Stimulated activated naive CD4-positive, alpha-beta T cell treated with Interleukin-2 at 50 U/mL for 16 hours (primary cell): ENCODE data around the gene DVL2.
"Not testable (repeated sequence)": the region's sequence is repeated elsewhere in the genome, so short reads cannot be mapped to it uniquely, and the experiment has no call there.

ENCODE experiments used
- DNase-seq: peaks from one replicate; lab custom pipeline; 2025; lab: John Stamatoyannopoulos, UW

The DVL2 gene

DNA sequence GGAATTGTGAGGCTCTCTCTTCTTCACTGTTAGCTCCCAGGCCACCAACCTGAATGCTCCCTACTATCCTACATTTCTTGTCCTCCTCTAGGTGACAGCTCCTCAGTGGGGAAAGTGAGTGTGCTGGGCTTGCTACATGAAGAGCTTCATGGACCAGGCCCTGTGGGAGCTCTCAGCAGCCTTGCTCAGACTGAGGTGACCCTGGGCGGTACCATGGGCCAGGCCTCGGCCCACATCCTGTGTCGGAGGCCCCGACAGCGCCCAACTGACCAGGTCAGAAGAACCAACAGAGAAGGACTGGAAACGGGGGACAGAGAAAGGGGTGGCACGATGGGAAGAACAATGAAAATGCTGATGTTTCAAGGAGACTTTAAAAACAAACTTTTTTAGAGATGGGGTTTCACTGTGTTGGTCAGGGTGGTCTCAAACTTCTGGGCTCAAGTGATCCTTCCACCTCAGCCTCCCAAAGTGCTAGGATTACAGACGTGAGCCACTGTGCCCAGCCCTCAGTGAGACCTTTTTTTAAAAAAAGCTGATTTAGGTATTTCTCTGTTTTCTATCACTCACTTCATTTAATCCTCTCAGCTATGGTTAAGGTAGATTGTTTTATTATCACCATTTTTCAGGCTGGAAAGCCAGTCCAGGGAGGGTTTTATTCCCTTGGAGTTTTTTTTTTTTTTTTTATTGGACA is 22.6 kb upstream of the DVL2 start:
- DNase-seq: no peak

DNA sequence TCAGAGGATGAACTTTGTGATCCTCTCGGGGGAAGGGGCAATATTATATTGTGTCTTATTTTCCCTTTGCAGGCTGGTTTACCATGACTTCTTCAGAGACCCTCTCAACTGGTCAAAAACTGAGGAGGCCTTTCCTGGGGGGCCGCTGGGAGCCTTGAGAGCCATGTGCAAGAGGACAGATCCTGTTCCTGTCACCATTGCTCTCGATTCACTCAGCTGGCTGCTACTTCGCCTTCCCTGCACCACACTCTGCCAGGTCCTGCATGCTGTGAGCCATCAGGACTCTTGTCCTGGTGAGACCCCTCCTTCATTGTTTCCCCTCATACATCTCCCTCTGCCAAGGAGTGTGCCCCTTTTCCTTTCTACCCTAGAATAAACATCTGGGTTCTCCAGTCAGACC is 20.2 kb upstream of the DVL2 start:
- DNase-seq: no peak

DNA sequence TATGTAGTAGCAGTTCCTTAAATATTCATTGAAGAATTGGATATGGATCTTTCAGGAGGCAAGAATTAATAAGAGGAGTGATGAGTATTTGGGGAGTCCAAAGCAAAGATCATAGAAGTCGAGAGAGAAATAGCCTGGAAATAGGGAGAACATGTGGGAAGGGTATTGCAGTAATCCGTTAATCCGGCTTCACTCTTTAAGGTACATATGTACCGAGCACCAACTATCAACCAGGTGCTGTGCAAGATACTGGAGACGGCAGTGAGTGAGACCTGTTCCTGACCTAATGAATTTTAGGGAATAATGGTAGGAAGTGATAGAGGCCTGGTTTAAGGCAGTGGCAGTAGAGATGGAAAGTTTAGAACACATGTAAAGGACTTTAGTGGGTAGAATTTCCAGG is 18.8 kb upstream of the DVL2 start:
- DNase-seq: no peak

DNA sequence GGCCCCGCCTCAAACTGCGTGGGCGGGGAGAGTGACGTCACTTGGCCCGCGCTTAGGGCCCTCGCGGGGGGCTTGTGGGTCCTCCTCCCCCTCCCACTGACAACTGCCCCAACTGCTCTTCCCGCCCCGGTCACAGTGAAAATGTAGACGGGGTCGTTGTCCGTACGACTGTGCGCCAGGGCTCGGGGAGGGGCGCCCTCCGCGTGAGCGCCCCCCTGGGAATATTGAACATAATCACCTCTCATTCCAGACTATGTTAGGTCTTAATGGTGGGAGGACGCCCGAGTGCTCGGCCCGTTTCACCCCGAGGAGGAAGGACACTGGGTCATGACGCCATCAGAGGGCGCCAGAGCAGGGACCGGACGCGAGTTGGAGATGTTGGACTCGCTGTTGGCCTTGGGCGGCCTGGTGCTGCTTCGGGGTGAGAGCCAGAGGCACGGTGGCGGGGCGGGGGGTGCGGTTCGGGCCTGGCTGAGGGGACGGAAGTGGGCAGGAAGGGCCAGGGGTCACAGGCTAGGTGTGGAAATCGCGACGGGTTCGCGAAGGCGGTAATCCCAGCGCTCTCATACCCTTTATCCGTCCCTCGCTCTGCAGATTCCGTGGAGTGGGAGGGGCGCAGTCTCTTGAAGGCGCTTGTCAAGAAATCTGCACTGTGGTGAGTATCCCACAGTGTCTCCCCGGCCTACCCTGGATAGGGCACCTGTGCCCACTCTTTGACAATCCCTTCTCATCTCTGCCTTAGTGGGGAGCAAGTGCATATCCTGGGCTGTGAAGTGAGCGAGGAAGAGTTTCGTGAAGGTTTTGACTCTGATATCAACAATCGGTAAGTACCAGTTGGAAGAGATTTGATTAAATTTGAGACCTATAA is 18.1 kb upstream of the DVL2 start, which contains the start of gene ELP5:
TSS of gene ELP5 (plus strand) at position 40 of the 868 bp plus-strand sequence. CDS start at position 376, 336 bp downstream.
- DNase-seq: peak; percentile 86

DNA sequence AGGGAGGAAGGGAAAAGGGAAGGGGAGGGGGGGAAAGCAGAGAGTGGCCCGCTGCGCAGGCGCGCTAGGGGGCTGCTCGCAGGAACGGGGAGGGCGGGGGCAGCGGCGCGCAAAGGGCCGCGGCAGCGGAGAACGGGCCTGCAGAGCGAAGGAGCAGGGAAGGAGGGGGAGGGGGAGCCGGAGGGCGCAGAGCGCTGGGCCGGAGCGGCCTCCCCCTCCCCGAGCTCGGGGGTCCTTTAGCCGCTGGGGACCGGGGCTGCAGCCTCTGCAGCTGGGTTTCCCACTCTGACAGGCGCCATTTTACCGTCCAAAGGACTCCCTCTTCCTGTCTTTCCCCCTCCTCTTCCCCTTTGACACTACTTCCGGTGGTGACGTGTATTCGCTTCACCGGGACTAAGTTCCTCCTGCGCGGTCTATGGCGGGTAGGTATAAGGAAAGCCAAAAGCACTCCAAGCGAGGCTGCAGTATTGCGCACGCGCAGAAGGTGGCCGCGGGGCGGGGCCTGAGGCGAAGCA is 17.4 kb upstream of the DVL2 start, which contains the start of gene CTDNEP1:
TSS of gene CTDNEP1 (minus strand) at position 74 of the 515 bp plus-strand sequence. CDS start 438 bp downstream, outside the sequence.
- peak; percentile 96 for DNase-seq

DNA sequence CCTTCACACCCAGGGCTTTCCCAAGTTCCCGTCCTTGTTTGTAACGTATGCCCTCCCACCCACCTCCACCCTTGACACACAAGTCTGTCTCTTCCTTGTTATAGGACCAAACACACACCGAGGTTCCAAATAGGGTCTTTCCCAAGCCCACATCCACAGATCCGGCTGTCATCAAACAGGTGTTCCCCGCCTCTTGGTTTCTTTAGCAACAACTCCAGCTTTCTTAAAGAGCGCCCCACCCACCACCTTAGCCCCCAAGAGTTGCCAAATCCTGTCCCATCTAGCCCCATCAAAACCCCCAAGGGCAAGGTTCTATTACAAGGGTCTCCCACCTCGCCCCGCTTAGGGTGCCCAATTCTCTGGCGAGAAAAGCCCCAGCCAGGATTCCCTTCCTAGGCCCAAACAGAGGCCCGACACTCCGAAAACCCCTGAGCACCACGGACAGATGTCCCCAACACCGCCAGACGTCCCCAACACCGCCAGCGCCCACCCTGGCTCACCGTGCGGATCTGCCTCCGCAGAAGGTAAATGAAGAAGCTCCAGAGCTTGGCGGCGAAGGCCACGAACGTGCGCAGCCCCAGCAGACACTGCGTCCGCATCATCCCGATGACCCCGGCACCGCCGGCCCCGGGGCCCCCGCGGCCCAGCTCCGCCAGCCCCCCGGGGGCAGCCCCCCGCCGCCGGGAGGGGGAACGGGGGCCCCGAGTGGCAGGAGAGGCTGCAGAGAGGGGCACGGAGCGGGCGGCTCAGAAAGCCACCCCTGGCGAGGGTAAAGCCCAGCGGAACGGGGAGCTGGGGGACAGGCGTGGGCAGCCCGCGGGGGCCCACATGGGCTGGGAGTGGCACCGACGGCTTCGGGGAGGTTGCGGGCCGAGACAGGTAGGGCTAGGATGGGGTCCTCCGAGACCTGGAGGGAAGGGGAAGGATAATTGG is 16.6 kb upstream of the DVL2 start:
- DNase-seq: no peak

DNA sequence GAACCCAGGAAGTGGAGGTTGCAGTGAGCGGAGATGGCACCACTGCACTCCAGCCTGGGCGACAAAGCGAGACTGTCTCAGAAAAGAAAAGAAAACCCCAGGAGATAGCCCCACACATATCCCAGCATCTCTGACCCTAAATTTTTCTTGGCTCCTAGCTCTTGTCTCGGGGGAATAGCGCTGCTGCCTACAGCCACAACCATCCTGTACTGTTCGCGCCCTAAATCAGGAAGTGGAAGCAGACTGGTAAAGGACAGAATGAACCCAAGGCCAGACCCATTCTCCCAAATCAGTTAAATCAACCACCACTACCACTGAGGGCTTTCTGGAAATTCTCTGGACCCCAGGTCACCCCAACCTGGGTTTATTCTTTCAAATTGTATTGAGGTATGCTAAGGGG is 15.5 kb upstream of the DVL2 start:
- DNase-seq: no peak

DNA sequence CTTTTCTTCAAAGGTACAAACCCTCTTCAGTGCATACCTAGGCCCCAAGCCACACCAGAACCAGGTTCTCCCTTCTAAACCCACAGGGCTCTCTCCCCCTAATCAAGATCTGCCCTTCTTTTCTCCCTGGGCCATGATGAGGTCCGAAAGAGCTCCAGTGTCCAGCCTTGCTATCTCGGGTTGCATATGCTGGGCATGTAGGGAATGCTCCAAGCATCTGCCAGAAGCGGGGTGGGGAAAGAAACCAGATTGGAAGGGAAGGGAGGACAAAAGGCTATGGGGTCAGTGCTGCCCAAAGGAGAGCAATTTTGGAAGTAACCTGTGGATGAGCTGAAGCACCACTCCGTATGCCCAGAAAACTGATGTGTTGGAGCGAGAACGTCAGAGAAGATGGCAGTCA is 14.9 kb upstream of the DVL2 start:
- no peak for DNase-seq

DNA sequence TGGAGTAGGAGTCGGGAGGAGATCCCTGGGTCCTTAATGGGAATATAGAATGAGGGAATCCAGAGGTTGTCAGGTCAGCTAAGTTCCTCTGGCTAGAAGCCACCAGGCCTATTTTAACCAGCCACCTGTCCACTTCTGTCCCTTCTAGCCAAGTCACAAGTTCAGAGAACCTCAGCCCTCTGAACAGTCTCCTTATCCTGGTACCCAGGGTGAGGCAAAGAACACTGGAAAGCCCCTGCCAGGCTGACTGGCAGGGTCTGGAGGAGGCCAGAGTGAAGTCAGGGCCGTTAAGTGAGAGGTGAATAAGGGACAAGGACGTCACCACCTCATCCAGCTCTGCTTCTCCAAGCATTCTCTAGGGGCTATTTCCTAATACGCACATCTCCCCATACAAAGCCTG is 14.5 kb upstream of the DVL2 start:
- DNase-seq: no peak

DNA sequence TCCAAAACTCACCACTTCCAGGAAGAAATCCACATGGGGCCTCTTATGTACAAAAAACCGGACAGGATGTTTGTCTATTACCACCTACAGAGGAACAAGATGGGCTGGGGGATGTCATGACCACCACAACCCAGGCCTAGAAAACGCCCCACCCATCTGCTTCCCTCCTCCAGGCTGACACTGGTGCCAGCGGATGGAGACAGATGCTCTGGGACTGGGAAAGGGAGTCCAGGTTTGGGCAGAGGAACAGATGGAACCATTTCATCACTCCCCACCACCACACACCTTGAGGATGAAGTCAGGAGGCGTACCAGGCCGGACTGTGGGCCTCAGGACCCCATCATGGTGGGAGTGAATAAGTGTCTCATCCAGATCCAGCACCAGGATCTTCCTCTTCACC is 12.5 kb upstream of the DVL2 start:
- no peak for DNase-seq

DNA sequence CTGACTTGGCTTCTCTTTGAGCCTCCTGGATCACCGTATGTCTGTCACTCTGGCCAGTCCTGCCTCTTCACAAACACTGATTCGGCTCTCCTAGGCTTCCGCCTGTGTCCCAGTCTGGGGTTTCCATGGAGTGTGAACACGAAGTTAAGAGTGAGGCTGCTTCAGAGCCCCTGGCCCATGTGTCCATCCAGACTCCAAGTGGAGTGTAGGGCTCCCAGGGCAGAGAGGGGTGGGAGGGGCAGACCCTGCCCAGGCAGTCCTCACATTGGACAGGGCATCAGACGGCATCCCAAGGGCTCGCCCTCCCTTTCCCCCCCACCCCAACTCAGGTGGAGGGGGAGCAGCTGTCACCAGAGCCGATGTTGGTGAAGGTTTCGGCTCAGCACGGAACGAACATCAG is 9.5 kb upstream of the DVL2 start:
- not testable (repeated sequence) for DNase-seq

DNA sequence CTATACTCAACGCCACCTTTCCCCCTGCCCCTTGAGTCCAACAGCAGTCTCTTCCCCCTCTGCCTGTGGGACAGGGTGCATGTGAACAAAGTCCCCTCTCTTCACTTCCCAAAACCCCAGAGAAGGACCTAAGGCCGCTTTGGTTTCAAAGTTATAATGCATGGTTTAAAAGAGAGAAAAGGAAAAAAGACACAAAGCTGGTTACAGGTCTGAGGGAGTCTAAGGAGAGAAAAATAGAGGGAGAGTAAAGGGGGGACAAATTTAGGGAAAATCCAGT is 9.1 kb upstream of the DVL2 start:
- DNase-seq: no peak

DNA sequence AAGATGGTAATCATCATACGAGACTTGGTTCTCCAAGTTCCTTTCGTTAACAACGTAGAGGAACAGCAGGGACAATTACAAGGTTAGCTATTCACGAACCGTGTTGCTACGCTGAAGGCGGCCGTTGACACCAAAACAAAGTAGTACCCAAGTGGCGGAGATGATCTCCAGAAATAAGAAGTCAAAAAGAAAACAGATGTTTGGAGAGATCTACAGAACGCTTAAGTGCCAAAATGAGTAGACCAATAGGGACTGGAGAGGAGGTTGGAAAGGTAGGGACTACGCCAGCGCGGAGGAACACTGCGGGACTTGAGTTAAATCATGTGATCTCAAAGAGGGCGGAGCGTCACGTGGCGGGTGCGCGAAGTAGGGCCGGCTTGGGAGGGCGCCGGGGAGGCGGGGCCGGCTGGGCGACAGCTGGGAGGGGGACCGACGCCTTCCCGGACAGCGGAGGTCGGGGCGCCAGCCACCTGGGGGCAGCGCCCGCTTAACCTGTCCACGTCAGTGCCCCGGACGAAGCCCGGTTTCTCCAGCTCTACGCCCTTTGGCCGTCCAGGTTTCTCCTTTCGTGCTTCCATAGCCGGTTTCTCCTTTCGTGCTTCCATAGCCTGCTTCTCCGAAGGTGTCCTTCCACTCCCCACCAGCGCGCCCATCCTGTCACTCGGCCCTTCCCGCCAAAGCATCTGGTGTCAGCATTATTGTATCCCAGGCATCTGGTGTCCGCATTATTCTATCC is 8.6 kb upstream of the DVL2 start:
- DNase-seq: peak; percentile 91

DNA sequence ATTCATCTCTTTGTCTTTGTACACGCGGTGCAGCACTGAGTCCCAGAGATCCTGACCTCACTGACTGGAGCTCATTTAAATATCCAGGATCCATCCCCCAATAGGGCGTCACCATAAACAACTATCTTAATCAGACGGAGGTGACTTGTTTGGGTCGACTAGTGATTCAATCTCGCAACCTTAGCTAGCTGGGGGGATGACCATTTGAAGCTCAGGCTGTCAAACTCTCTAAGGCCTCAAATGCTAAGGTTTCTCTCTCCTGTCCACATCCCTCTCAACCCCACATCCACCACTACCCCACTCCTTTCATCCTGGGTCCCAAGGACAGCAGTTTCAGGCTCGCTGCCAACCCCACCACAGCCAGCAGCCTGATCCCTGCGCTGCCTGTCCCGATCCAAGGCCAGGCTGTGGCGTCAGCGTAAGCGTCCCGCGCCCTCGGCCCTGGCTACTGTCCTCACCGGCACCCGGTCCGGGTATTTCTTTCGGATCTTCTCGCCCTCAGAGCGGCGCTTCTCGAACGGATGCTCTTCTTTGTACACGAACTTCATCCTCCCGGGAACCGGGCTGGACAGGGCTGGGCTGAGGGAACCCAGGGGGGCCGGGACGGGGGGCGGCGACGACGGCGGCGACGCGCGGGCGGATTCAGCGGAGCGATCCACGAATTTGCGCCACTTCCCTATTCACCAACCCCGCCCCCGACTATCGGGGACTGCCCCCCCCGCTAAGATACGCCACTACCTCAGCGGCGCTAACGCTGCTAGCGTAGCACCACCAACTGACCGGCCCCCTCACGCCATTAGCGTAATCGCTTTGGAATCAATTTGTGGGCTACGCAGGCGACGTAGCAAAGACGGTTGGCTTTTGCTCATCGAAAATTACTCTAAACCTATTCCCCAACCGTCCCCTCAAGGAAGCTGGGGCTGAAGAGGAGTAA is 7.7 kb upstream of the DVL2 start, which contains the start of gene GABARAP:
TSS of gene GABARAP (minus strand) at position 667 of the 934 bp plus-strand sequence. CDS start at position 548, 119 bp downstream.
- peak; percentile 86 for DNase-seq

DNA sequence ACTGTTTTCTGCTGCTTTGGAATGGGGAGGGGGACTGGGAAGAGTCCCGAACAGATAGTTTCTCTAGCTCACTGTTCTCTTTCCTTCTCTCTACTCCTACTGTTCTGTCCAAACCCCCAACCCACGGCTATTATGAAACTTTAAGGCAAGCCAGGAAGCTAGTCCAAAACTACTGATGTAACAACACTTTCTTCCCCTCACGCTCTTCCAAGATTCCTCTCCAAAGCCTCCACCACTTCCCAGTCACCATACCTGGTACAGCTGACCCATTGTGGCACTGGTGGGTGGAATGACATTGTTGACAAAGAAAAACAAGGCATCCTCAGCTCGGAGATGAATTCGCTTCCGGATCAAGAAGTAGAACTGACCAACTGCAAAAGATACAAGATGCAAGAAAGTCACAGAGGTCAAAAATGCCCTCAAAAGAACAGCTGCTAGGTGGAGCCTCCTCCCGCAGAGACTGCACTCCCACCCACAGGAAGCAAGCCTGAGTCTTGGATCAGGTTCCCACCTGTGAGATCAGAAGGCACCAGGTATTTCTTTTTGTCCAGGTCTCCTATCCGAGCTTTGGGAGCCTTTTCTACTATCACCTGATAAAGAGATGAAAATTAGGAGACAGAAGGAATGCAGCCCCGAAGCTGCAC is 6.9 kb upstream of the DVL2 start:
- DNase-seq: no peak

DNA sequence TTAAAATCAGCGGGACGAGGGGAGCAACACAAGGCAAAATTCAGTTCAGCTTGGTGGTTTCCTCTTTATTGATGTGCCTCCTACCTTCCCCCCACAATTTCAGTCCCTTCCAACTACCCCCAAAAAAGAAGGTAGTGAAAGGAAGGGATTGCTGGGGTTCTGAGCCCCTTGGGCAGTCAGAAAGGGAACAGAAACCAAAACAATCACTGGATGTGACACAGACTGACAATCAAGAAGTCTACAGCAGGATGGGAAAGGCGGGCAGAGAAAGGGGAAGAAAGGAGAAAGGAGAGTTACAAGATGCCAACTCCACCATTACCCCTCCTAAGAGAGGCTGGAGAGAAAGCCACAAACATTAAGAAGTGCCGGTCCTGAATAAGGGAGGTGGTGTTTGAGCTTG is 6.1 kb upstream of the DVL2 start:
- no peak for DNase-seq

DNA sequence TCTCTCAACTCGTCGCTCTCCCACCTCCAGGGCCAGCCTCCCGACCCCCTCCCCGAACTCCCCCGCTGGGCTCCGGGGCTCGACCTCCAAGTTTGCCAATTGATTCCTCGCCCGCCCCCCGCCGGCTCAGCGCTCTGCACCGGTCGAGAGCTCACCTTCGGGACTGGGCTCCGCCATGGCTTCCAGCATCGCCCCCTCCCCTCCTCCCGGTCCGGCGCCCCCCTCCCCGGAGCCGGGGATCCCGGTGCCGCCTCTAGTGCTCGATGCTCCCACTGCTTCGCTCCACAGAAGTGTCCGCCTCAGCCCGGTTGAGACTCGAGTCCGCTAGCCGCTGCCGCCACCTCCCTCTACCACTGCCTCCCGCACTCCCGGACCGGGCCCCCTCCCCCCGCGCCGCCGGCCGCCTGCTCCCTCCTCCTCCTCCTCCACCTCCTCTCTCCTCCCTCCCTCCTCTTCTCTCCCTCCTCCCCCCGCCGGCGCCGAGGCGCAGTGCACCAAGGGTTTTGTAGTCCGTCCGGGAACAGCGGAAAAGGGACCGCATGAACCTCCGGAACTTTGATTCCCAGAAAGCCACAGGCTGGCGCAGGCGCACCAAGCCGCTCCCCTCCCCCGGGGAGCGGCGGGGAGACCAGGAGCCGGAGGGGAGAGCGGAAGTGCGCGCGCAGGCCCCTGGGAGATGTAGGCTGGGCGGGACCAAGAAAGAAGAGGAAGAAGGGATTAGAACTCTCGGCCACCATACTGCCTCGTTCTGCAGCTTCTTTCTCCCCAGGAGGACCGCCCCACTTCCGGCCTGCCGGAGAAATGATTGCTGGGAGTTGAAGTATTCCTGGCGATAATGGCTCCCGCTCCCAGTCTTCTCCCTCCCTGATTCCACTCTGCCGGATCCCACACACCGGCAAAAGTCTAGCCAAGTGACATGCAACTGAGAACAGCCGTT is 5.0 kb upstream of the DVL2 start, which contains the start of gene PHF23:
TSS of gene PHF23 (minus strand) at position 367 of the 937 bp plus-strand sequence. CDS start at position 189, 178 bp downstream.
- DNase-seq: peak; percentile 96

DNA sequence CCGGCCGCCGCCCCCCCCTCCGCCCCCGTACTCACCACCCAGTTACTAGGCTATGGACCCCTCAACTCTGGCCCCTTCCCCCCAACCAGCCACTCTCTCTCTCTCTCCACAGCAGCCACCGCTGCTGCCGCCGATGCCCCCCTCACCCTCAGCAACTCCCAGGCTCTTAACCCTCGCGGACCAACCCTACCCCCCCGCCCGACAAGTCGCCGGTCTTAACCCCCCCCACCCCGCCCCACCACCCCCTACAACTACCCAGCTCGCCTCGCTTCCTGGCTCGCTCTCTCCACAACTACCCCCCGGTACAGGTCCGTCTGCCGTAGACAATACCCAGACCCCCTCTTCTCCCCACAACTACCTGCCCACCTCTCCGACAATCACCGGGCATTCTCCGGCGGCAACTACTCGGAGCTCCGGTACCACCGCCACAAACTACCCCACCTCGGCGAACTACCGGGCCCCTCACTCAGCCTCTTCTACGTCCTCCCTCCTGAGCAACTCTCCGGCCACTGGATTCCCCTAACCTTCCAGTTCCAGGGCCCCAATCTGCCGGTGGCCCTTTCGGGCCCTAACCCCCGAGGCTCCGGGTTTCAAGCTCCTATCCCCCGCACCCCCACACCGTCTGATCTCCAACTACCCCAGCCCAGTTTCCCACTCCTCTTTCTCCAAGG is 4.2 kb upstream of the DVL2 start:
- peak; percentile 64 for DNase-seq
